Measurements from ENCODE around the gene MAPK1.

Gene MAPK1

DNA sequence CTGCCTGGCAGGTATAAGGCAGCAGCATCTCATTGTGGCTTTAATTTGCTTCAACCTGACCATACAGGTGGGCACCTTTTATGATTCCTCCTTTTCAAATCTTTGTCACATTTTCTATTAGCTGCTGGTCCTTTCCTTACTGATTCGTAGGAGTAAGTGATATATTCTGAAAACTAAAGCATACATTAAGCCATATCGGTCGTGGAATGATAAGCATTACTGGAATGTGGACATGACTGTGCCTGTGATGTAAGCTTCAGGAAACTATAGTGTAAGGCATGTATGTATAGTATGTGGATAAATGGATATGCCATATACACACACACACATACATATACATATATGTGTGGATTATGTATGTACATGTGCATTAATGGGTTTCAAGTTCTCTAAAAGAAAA, 152.7 kb downstream of the MAPK1 start:
- H3K9ac ChIP-seq (ENCODE audit: low read length): no peak overlapping the region
- H3K79me2 ChIP-seq (ENCODE audit: control insufficient read depth, insufficient read depth, low read length): no peaks in the 10 kb centered on the region
- no peak overlapping the region for H3K27ac ChIP-seq (ENCODE audit: low read depth, low read length)
- H3K36me3 ChIP-seq (ENCODE audit: control insufficient read depth, insufficient read depth, low read length): no peaks in the 10 kb centered on the region
- H3K4me2 ChIP-seq (ENCODE audit: low read length): no peak overlapping the region
- no peak overlapping the region for H2AK5ac ChIP-seq (ENCODE audit: low read length)
- H2BK5ac ChIP-seq (ENCODE audit: low read length): no peak overlapping the region
- H3K79me1 ChIP-seq (ENCODE audit: low read length): no peaks in the 10 kb centered on the region
- WGBS (ENCODE audit: extremely low coverage, insufficient coverage, low lambda C conversion rate): no CpG with 5 or more reads among the region's 3 CpGs
- no peak overlapping the region for H3K18ac ChIP-seq (ENCODE audit: low read length)
- no peak overlapping the region for H3K4me3 ChIP-seq (ENCODE audit: low read length)
- no peak for DNase-seq
- H3K23ac ChIP-seq (ENCODE audit: low read length): no peak overlapping the region
- H4K8ac ChIP-seq (ENCODE audit: low read depth, low read length): no peak overlapping the region
- H3K4me1 ChIP-seq (ENCODE audit: control insufficient read depth, low read depth, low read length): no peaks in the 10 kb centered on the region
- H3K4ac ChIP-seq (ENCODE audit: low read depth, low read length): no peak overlapping the region
- no peaks in the 10 kb centered on the region for H3K27me3 ChIP-seq (ENCODE audit: insufficient read depth, low read length, poor library complexity)
- H2BK120ac ChIP-seq (ENCODE audit: low read depth, low read length): no peak overlapping the region
- no peak overlapping the region for H4K5ac ChIP-seq (ENCODE audit: low read length)
- no peak overlapping the region for H2BK15ac ChIP-seq (replicated peaks; ENCODE audit: low read depth)
- no peak overlapping the region for H3K56ac ChIP-seq (ENCODE audit: low read length)

DNA sequence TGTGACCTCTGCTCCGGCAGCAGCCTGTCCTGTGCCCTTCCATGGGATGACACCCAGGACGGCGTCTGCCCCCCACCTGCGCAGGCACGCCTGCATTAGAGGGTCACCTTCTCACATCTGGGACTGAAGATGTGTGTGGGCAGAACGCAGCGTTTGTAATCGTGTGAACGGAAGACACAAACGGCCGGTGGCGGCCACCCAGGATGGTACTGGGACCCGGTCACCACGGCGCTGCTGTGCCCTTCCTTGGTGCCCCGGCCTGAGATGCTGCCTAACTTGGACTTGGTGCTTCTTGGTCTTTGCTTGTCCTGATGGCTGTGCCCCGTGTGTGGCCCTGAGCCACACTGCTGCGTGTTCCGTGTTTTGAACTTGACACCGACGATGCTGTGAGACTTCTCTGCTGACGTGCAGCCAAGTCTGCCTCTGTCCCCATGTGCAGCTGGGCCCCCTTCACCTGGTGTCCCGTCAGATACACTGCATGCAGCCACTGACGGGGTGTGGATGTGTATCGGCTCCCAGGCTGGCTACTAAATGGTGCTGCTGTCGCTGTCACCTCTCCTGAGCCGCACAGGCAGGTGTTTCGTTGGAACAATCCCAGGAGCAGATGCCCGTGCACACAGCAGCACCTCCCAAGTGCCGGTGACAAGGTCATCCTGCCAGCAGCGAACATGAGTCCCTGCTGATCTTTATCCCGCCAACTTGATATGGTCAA, 153.2 kb downstream of the MAPK1 start:
- Histone ChIP-seq H3K79me1 (ENCODE audit: low read length) (no peaks in the 10 kb centered on the region), H3K56ac (ENCODE audit: low read length) (no peak overlapping the region), H3K4me2 (ENCODE audit: low read length) (no peak overlapping the region), H3K27ac (ENCODE audit: low read depth, low read length) (no peak overlapping the region), H4K5ac (ENCODE audit: low read length) (no peak overlapping the region), H3K79me2 (ENCODE audit: control insufficient read depth, insufficient read depth, low read length) (no peaks in the 10 kb centered on the region), H3K4ac (ENCODE audit: low read depth, low read length) (no peak overlapping the region), H2AK5ac (ENCODE audit: low read length) (no peak overlapping the region), H3K23ac (ENCODE audit: low read length) (no peak overlapping the region), H3K27me3 (ENCODE audit: insufficient read depth, low read length, poor library complexity) (no peaks in the 10 kb centered on the region), H3K9ac (ENCODE audit: low read length) (no peak overlapping the region), H2BK120ac (ENCODE audit: low read depth, low read length) (no peak overlapping the region), H2BK5ac (ENCODE audit: low read length) (no peak overlapping the region), H4K8ac (ENCODE audit: low read depth, low read length) (no peak overlapping the region), H3K18ac (ENCODE audit: low read length) (no peak overlapping the region), H3K36me3 (ENCODE audit: control insufficient read depth, insufficient read depth, low read length) (no peaks in the 10 kb centered on the region), H3K4me1 (ENCODE audit: control insufficient read depth, low read depth, low read length) (no peaks in the 10 kb centered on the region), H3K4me3 (ENCODE audit: low read length) (no peak overlapping the region), H2BK15ac (replicated peaks; ENCODE audit: low read depth) (no peak overlapping the region)
- no peak for DNase-seq
- no CpG with 5 or more reads among the region's 32 CpGs for WGBS (ENCODE audit: extremely low coverage, insufficient coverage, low lambda C conversion rate)

GRCh38 chr22:21713428-21714058, 153.9 kb downstream of the MAPK1 start:
- no peak overlapping the region for H2BK5ac ChIP-seq (ENCODE audit: low read length)
- no peak overlapping the region for H3K18ac ChIP-seq (ENCODE audit: low read length)
- no CpG with 5 or more reads among the region's 9 CpGs for WGBS (ENCODE audit: extremely low coverage, insufficient coverage, low lambda C conversion rate)
- no peak overlapping the region for H3K27ac ChIP-seq (ENCODE audit: low read depth, low read length)
- no peak overlapping the region for H2AK5ac ChIP-seq (ENCODE audit: low read length)
- no peak overlapping the region for H4K8ac ChIP-seq (ENCODE audit: low read depth, low read length)
- no peaks in the 10 kb centered on the region for H3K27me3 ChIP-seq (ENCODE audit: insufficient read depth, low read length, poor library complexity)
- H3K4ac ChIP-seq (ENCODE audit: low read depth, low read length): no peak overlapping the region
- no peaks in the 10 kb centered on the region for H3K79me2 ChIP-seq (ENCODE audit: control insufficient read depth, insufficient read depth, low read length)
- no peaks in the 10 kb centered on the region for H3K4me1 ChIP-seq (ENCODE audit: control insufficient read depth, low read depth, low read length)
- H2BK15ac ChIP-seq (replicated peaks; ENCODE audit: low read depth): no peak overlapping the region
- no peaks in the 10 kb centered on the region for H3K36me3 ChIP-seq (ENCODE audit: control insufficient read depth, insufficient read depth, low read length)
- no peak overlapping the region for H4K5ac ChIP-seq (ENCODE audit: low read length)
- no peak overlapping the region for H3K56ac ChIP-seq (ENCODE audit: low read length)
- no peaks in the 10 kb centered on the region for H3K79me1 ChIP-seq (ENCODE audit: low read length)
- H3K4me2 ChIP-seq (ENCODE audit: low read length): no peak overlapping the region
- no peak overlapping the region for H3K4me3 ChIP-seq (ENCODE audit: low read length)
- H2BK120ac ChIP-seq (ENCODE audit: low read depth, low read length): no peak overlapping the region
- no peak overlapping the region for H3K9ac ChIP-seq (ENCODE audit: low read length)
- H3K23ac ChIP-seq (ENCODE audit: low read length): no peak overlapping the region
- DNase-seq: no peak

GRCh38 chr22:21712751-21713427, 154.6 kb downstream of the MAPK1 start:
- DNase-seq: peak; percentile 89
- no peak overlapping the region for H2BK15ac ChIP-seq (replicated peaks; ENCODE audit: low read depth)
- no peaks in the 10 kb centered on the region for H3K79me2 ChIP-seq (ENCODE audit: control insufficient read depth, insufficient read depth, low read length)
- no peak overlapping the region for H2BK5ac ChIP-seq (ENCODE audit: low read length)
- H3K9ac ChIP-seq (ENCODE audit: low read length): no peak overlapping the region
- WGBS (ENCODE audit: extremely low coverage, insufficient coverage, low lambda C conversion rate): no CpG with 5 or more reads among the region's 14 CpGs
- H2AK5ac ChIP-seq (ENCODE audit: low read length): no peak overlapping the region
- H3K4me3 ChIP-seq (ENCODE audit: low read length): no peak overlapping the region
- no peak overlapping the region for H3K27ac ChIP-seq (ENCODE audit: low read depth, low read length)
- H2BK120ac ChIP-seq (ENCODE audit: low read depth, low read length): no peak overlapping the region
- H3K56ac ChIP-seq (ENCODE audit: low read length): no peak overlapping the region
- no peak overlapping the region for H4K8ac ChIP-seq (ENCODE audit: low read depth, low read length)
- no peaks in the 10 kb centered on the region for H3K4me1 ChIP-seq (ENCODE audit: control insufficient read depth, low read depth, low read length)
- H3K18ac ChIP-seq (ENCODE audit: low read length): no peak overlapping the region
- no peaks in the 10 kb centered on the region for H3K27me3 ChIP-seq (ENCODE audit: insufficient read depth, low read length, poor library complexity)
- H3K23ac ChIP-seq (ENCODE audit: low read length): no peak overlapping the region
- no peaks in the 10 kb centered on the region for H3K79me1 ChIP-seq (ENCODE audit: low read length)
- no peaks in the 10 kb centered on the region for H3K36me3 ChIP-seq (ENCODE audit: control insufficient read depth, insufficient read depth, low read length)
- H3K4me2 ChIP-seq (ENCODE audit: low read length): no peak overlapping the region
- H3K4ac ChIP-seq (ENCODE audit: low read depth, low read length): no peak overlapping the region
- no peak overlapping the region for H4K5ac ChIP-seq (ENCODE audit: low read length)

- Histone ChIP-seq H3K27me3 (ENCODE audit: insufficient read depth, low read length, poor library complexity) (no peaks in the 10 kb centered on the region), H4K8ac (ENCODE audit: low read depth, low read length) (no peak overlapping the region), H3K4me1 (ENCODE audit: control insufficient read depth, low read depth, low read length) (no peaks in the 10 kb centered on the region), H3K56ac (ENCODE audit: low read length) (no peak overlapping the region), H3K79me2 (ENCODE audit: control insufficient read depth, insufficient read depth, low read length) (no peaks in the 10 kb centered on the region), H3K23ac (ENCODE audit: low read length) (no peak overlapping the region), H3K36me3 (ENCODE audit: control insufficient read depth, insufficient read depth, low read length) (no peaks in the 10 kb centered on the region), H3K4me2 (ENCODE audit: low read length) (no peak overlapping the region), H2BK120ac (ENCODE audit: low read depth, low read length) (no peak overlapping the region), H3K4ac (ENCODE audit: low read depth, low read length) (no peak overlapping the region), H3K4me3 (ENCODE audit: low read length) (no peak overlapping the region), H4K5ac (ENCODE audit: low read length) (no peak overlapping the region), H3K9ac (ENCODE audit: low read length) (no peak overlapping the region), H3K27ac (ENCODE audit: low read depth, low read length) (no peak overlapping the region), H2BK5ac (ENCODE audit: low read length) (no peak overlapping the region), H2BK15ac (replicated peaks; ENCODE audit: low read depth) (no peak overlapping the region), H2AK5ac (ENCODE audit: low read length) (no peak overlapping the region), H3K18ac (ENCODE audit: low read length) (no peak overlapping the region), H3K79me1 (ENCODE audit: low read length) (no peaks in the 10 kb centered on the region)
- WGBS (ENCODE audit: extremely low coverage, insufficient coverage, low lambda C conversion rate): no CpG with 5 or more reads among the region's 4 CpGs
- no peak for DNase-seq
Observed at GRCh38 chr22:21711851-21712250, 155.6 kb downstream of the MAPK1 start.

All from mesendoderm (in vitro differentiated cells).